Dermis microvascular lymphatic vessel endothelial cell (primary cell): ENCODE results near the gene LRRC36. TPM values are rescaled to one million over a fixed set of nuclear protein-coding genes. Genes with fewer than 3 reads are reported as not detected.

Experiments used
- DNase-seq, 2 donors: peaks; one replicate each; pipeline versions ENCODE4 v3.0.0 to v3.0.0-alpha.2; 2010; ENCODE audit warnings: low read depth in 2 of 2
- total RNA-seq: library from RNA; depleted of rRNA; stranded (reverse); fragments of >200 nt; gene quantifications from 2 replicates; pipeline ENCODE4 v1.2.1, GENCODE V29; 2014

Gene LRRC36
- total RNA-seq, 1 donor from 2014 or later = 0.13 TPM

GRCh38 chr16:67389911-67390815 lies 63.5 kb downstream of the LRRC36 start:
- DNase-seq = no peak

GRCh38 chr16:67390816-67391423 lies 64.3 kb downstream of the LRRC36 start:
- DNase-seq = no peak

GRCh38 chr16:67391424-67392300 lies 65.0 kb downstream of the LRRC36 start:
- DNase-seq = no peak

GRCh38 chr16:67392301-67393059 lies 65.9 kb downstream of the LRRC36 start:
- DNase-seq = no peak

- peak; percentile 51 to 85 for DNase-seq
Observed at GRCh38 chr16:67393111-67393787, 66.6 kb downstream of the LRRC36 start, which contains the start of gene TPPP3. TPPP3 (minus strand) TSS chr16:67393498; CDS start chr16:67391111, 2,387 bp downstream.

- DNase-seq = no peak
Observed at GRCh38 chr16:67393788-67394154, 67.2 kb downstream of the LRRC36 start.

- DNase-seq = no peak
Observed at GRCh38 chr16:67394155-67395104, 67.8 kb downstream of the LRRC36 start.

GRCh38 chr16:67395105-67395457 lies 68.5 kb downstream of the LRRC36 start:
- no peak for DNase-seq

- no peak for DNase-seq
Observed at GRCh38 chr16:67395458-67396158, 69.0 kb downstream of the LRRC36 start.

- peak; percentile 62 to 79 for DNase-seq
Observed at GRCh38 chr16:67396159-67397035, 69.8 kb downstream of the LRRC36 start.

GRCh38 chr16:67397036-67397801 lies 70.6 kb downstream of the LRRC36 start:
- DNase-seq = no peak

GRCh38 chr16:67397812-67398545 lies 71.4 kb downstream of the LRRC36 start:
- no peak for DNase-seq

- DNase-seq = no peak
Observed at GRCh38 chr16:67398546-67399217, 72.1 kb downstream of the LRRC36 start.

GRCh38 chr16:67399218-67399733 lies 72.7 kb downstream of the LRRC36 start:
- peak in 1 of 2 donors; percentile 45 for DNase-seq
